NCI-H146 treated with DMSO at 0.1 percent for 48 hours (cell line): ENCODE measurements around the gene GDF7.

Experiments used
- DNase-seq: peaks from one replicate; lab custom pipeline; 2025; ENCODE audit not compliant: unreplicated experiment; lab: John Stamatoyannopoulos, UW

Gene GDF7

GRCh38 chr2:20643060-20643459 is 23.9 kb upstream of the GDF7 start:
- no peak for DNase-seq

- no peak for DNase-seq
These were observed 23.1 kb upstream of the GDF7 start for GRCh38 chr2:20643826-20644225.

GRCh38 chr2:20645301-20645701 is 21.6 kb upstream of the GDF7 start:
- no peak for DNase-seq

- DNase-seq = no peak
These were observed 21.2 kb upstream of the GDF7 start for GRCh38 chr2:20645761-20646160.

- no peak for DNase-seq
These were observed 20.5 kb upstream of the GDF7 start for GRCh38 chr2:20646446-20646845.

DNA sequence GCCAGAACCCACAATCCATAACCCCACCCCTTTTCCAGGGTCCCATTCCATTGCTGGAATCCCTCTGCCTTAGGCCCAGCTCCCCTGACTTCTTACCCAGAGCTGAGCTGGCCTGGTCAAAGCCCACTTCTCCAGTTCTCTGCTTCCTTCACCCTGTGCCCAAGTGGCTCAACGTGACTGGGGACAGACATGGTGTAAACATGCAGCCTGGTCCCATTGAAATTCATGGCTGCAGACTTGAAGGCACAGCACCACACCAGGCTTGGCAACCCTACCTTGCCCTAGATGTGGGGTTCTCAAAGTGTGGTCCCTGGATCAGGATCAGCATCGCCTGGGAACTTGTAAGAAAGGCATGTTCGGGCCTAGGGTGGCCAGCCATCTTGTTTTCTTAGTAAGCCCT is 19.7 kb upstream of the GDF7 start:
- DNase-seq = no peak

DNA sequence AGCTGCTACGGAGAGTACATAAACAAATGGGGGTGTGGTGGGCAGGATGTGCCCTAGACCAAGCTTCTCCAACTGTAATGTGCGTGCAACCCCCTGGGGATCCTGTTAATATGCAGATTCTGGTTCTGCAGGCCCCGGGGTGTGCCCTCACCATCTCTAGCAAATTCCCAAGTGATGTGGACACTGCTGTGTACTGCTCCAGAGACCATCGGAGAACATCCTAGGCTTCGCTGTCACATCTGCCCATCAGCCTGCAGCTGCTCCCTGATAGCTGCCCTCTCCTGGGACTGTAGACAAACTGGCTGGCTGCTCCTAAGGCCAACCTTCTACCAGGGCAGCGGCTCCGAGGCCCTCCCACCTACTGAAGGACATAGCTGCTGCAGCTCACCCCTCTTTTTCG is 19.2 kb upstream of the GDF7 start:
- DNase-seq = no peak

- no peak for DNase-seq
These were observed 18.7 kb upstream of the GDF7 start for GRCh38 chr2:20648206-20648605.

DNA sequence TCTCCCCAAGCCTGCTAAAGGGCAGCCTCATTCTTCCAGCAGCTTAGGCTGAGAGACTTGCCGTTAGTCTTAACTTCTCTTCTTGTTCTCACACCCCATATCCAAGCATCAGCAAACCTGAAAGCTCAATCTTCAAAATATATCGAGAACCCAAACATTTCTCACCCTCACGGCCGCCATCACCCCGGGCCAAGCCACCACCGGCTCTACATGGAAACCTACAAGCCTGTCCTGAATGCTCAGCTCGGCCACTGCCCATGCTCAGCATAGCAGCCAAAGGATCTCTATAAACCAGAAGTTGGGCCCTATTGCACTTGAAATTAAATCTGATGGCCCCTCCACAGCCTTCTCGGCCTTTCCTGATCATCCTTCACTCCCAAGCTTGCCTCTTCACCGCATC is 18.1 kb upstream of the GDF7 start:
- DNase-seq = no peak

DNA sequence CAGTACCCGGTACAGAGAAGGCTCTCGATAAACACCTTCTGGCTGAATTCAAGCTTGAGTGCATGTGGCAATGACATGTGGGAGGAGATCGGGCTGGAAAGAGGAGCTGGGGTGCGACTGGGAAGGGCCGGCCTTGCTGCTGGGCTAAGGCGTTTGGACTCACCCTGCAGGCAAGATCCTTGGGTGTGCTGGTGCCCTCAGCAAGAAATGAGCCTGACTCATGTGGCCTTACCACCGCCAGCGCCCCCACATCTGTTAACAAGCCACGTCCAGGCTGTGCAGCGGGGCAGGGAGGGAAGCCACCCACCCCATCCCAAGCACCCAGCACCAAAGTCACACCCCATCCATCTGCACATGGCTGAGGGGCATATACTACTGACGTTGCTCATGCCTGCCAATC is 17.4 kb upstream of the GDF7 start:
- no peak for DNase-seq

DNA sequence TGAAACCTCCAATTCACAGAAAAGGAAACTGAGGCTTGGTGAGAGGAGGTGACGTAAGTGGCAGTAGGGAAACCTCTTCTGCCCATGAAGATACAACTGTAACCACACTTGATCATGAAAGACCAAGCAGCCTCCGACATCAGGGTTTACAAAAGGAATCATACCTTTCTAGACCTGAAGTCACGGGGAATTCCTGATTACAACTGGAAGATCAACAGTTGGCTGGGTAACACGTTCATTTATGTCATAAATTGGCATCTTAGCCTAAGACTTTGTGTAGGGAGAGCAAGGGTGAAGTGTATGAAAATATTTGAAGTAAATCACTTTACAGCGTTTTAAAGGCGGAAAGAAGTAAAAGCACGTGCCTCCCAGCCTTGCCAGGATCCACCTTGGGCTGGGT is 17.0 kb upstream of the GDF7 start:
- DNase-seq = no peak

DNA sequence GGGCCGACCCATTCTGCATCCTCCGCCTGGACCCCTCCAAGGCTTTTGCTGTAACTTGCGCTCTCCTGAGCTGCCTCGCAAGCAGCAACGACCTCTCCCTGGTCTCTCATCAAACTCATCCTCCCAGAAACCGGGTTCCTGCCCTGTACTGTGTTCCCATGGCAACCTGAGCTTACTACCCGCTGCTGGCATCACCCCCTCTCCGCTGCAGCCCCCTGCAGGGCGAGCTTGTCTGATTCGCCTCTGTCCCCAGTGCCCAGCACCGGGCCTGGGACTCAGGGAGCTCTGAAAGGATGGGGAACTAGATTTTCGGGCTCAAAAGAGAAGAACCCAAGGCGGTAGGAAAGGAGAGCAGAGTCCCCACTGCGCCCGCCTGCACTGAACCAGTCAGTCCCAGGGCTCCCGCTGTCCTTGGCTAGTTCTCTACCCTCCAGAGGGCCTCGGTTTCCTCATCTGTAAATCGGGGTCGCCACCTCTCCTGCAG is 16.5 kb upstream of the GDF7 start:
- no peak for DNase-seq

DNA sequence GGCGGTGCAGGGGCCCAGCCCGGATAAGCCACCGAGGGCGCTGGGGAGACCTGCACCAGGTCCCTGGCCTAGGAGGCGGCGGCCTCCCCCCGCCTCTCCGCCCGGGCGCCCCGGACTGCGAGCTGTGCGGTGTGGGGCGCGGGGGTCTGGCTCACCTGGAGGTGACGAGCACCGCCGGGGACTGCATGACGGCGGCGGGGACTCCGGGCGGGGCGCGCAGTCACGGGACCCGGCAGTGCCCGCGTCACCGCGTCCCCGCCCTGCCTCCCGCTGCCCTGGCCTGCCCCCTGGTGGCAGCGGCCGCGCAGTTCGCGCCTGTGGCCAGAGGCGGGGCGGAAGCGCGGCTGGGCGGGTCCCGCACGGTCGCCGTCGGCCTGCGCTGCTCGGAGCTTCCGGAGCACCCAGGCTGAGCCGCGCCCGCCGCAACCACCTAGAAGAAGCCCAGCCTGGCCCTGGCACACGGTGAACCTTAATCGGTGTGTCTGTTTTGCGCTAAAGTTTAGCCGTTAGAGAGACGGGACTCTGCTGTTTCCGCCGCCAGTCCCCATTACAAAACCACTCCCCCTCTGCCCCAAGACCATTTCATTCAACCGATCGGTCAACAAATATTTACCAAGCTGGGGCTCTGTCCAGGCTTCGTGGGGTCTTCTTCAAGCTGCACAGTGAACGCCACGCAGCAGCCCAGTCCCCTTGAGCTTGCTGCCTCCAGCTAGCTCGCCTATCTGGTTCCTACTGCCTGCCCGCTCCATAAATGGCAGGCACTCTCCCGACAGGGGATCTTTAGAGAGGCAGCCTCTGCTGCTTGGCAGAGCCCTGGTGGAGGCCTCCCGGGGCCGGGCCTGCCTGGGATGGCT is 15.8 kb upstream of the GDF7 start, which contains the start of gene HS1BP3:
Gene HS1BP3 (minus strand): TSS at position 222 of the 854 bp plus-strand sequence. CDS start 35 bp downstream, at position 187.
- DNase-seq = peak; percentile 52

DNA sequence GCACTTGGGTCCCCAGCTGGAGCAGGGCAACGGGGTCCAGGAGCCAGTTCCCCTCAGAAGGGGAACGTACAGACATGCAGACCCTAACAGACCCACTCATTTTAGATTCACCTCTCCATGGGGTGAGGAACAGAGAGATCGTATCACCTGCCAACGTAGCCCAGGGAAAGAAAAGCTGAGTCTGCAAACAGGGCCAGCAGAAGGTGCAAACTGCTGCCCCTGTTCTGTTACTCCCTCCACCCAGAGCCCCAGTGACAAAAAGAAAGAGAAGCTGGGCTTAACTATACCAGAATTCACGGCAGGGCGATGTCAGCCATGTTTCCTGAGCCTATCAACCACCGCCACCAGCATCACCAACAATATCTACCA is 15.2 kb upstream of the GDF7 start:
- no peak for DNase-seq

DNA sequence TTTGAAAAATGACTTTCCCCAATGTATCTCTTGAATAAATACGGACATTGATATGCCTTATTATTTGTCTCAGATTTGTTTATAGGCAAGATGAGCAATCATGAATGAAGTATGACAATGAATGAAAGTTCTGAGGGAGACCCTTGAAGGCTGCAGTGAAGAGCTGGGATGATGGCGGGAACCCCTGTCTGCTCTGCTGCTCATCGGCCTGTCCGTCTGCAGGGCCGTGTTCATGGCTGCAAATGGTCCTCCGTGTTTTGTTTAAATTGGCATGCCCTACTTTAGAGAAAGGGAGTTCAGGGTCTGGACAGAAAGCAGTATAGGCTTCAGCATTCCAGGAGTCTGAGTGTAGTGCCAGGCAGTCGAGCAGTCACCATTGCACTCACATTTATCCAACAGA is 14.8 kb upstream of the GDF7 start:
- no peak for DNase-seq

DNA sequence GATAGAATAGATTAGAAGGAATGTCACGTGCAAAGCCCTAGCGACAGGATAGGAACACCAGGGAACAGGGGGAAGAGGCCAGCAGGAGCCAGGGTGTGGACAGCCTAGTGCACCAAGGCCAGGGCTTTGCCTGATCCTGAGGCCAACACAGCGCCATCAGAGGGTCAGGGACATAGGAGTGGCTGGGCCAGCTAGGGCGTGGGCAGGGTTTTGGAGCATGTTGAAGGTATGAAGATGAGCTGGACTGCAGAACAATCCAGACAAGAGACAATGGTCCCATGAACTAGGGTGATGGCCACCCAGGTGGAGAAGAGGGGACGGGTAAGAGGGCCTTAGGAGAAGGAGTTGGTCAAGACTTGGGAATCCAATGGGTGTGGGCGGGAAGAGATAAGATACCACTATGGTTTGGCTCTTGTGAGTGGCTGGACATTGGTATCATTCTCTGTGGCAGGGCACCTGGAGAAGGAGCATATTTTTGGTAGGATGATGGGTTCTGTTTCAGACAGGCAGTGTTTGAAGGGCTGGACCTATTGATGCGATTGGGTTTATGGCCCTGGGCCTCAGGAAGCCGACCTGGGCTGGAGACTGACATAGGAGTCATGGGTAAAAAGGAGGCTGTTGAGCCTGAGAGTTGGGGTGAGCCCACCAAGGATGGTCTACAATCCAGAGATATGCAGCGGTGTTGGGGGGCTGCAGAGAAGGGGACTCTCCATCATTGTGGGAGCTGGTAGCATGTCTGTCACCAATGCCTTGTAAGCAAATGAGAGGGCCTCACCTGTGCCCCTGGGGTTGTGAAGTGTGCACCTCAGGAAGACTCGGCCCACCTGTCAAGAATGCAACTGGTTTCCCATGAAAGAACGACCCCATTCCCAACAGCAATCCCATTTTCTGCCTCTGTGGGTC is 14.0 kb upstream of the GDF7 start:
- no peak for DNase-seq

- DNase-seq = no peak
These were observed 13.0 kb upstream of the GDF7 start for GRCh38 chr2:20653695-20654534.

- no peak for DNase-seq
These were observed 12.5 kb upstream of the GDF7 start for GRCh38 chr2:20654535-20654813.

GRCh38 chr2:20656561-20656960 is 10.4 kb upstream of the GDF7 start:
- no peak for DNase-seq

GRCh38 chr2:20657522-20658235 is 9.3 kb upstream of the GDF7 start:
- no peak for DNase-seq
